Panc1 (cell line): ENCODE results near the gene FGD2. TPM values are rescaled to one million over a fixed set of nuclear protein-coding genes. Genes with fewer than 3 reads are reported as not detected.

ENCODE experiments used
- ATAC-seq: fragments of 200-7000 bp; cut with Tn5 transposase; 2 replicates; pipeline ENCODE4 v1.9.1; 2020; ENCODE audit warnings: mild to moderate bottlenecking, moderate library complexity
- BruUV-seq: library from RNA; stranded (reverse); fragments of 400-500 nt; replicated peaks from 2 replicates; lab custom pipeline; 2021; lab: Mats Ljungman, UMichigan
- CTCF ChIA-PET: fragments of 300-600 bp; sonication (Branson Sonifier 250); formaldehyde crosslinking; loops from one replicate; lab custom pipeline; 2022; ENCODE audit warnings: antibody characterized with exemption; lab: Charles Lee
- POLR2A ChIA-PET: fragments of 300-600 bp; sonication (Branson Sonifier 250); formaldehyde crosslinking; loops from one replicate; lab custom pipeline; 2022; ENCODE audit warnings: antibody characterized with exemption; lab: Charles Lee
- DNase-seq: peaks from one replicate; pipeline ENCODE4 v3.0.0-alpha.2; 2010; ENCODE audit warnings: low read depth, low spot score
- H3K27ac ChIP-seq: 2 replicates; pipeline ENCODE4 v1.5.1; 2011; ENCODE audit warnings: mild to moderate bottlenecking, low read length, inconsistent platforms
- H3K27me3 ChIP-seq: fragments of 200-500 bp; sonication (Bioruptor generic); 2 replicates; pipeline ENCODE4 v1.6.0; 2014; ENCODE audit warnings: low read length, inconsistent platforms; ENCODE audit not compliant: control insufficient read depth, insufficient read depth
- H3K36me3 ChIP-seq: fragments of 200-500 bp; sonication (Bioruptor generic); 2 replicates; pipeline ENCODE4 v1.5.1; 2014; ENCODE audit warnings: inconsistent platforms, mild to moderate bottlenecking, low read length, moderate library complexity; ENCODE audit not compliant: control insufficient read depth, insufficient read depth
- H3K4me1 ChIP-seq: 2 replicates; pipeline ENCODE4 v1.5.1; 2011; ENCODE audit warnings: inconsistent platforms, mild to moderate bottlenecking, low read length, moderate library complexity; ENCODE audit not compliant: control insufficient read depth, insufficient read depth
- H3K4me3 ChIP-seq, 2 experiments: 2 replicates each; pipeline ENCODE4 v1.5.1; 2011 to 2012; ENCODE audit warnings: low read depth in 2 of 2, low read length in 2 of 2, mild to moderate bottlenecking in 2 of 2, inconsistent platforms in 1 of 2, moderate library complexity in 1 of 2
- H3K9me3 ChIP-seq: fragments of 200-500 bp; sonication (Bioruptor generic); 2 replicates; pipeline ENCODE4 v1.5.1; 2014; ENCODE audit warnings: low read depth, mild to moderate bottlenecking, inconsistent platforms, low read length, moderate library complexity; ENCODE audit not compliant: control insufficient read depth, insufficient read depth
- POLR2AphosphoS5 ChIP-seq: IDR thresholded peaks from 2 replicates; pipeline ENCODE4 v1.6.1; 2012; ENCODE audit warnings: mild to moderate bottlenecking, low read depth, low read length, moderate library complexity
- REST ChIP-seq, 2 experiments: IDR thresholded peaks; 2 replicates each; pipeline ENCODE4 v1.6.1; 2011 to 2012; ENCODE audit warnings: low read depth in 2 of 2, control low read depth in 1 of 2, low read length in 1 of 2, mild to moderate bottlenecking in 1 of 2, moderate library complexity in 1 of 2; ENCODE audit not compliant: insufficient read depth in 1 of 2
- SIN3A ChIP-seq: IDR thresholded peaks from 2 replicates; pipeline ENCODE4 v1.6.1; 2012; ENCODE audit warnings: low read depth, mild to moderate bottlenecking, low read length, moderate library complexity, borderline replicate concordance; ENCODE audit not compliant: insufficient read depth
- TCF7L2 ChIP-seq: IDR thresholded peaks from 2 replicates; pipeline ENCODE4 v1.6.1; 2011; ENCODE audit warnings: mild to moderate bottlenecking, low read depth, low read length, inconsistent platforms
- in situ Hi-C: cut with HindIII; loops from 2 replicates; pipeline ENCODE4 v1.10.0; 2016; ENCODE audit warnings: low sequenced_read_pairs, low pct_unique_long_range_greater_than_20kb
- intact Hi-C: fragments of 100-400 bp; cut with micrococcal nuclease; formaldehyde crosslinking; loops from one replicate; pipeline ENCODE4 v1.10.0; 2022; ENCODE audit not compliant: unreplicated experiment
- total RNA-seq: library from RNA; stranded (reverse); gene quantifications from one replicate; pipeline ENCODE4 v1.2.1, GENCODE V29; 2021; ENCODE audit not compliant: unreplicated experiment
- TF ChIP-seq, protein P1 (sequence below): fragments of 450-650 bp; IDR thresholded peaks from 2 replicates; pipeline ENCODE4 v1.5.1; 2017; ENCODE audit warnings: mild to moderate bottlenecking

Gene FGD2
- total RNA-seq, 1 experiment from 2014 or later, result 0.10 TPM

GRCh38 chr6:36976007-36976264 lies 29.5 kb upstream of the FGD2 start:
- no peak for DNase-seq
- Histone ChIP-seq H3K9me3 (no peaks in the 10 kb centered on the region), H3K36me3 (peaks cover 22% of the 10 kb centered on the region), H3K27me3 (no peaks in the 10 kb centered on the region), H3K4me3 (no peak overlapping the region), H3K27ac (no peak overlapping the region), H3K4me1 (peaks cover 5% of the 10 kb centered on the region; the same call in 1 of the 2 replicates)
- ChIA-PET POLR2A (no interaction called here), CTCF (no interaction called here)
- BruUV-seq, result no TSS peak
- no peak for TF ChIP-seq POLR2AphosphoS5
- TF ChIP-seq, protein P1, sequence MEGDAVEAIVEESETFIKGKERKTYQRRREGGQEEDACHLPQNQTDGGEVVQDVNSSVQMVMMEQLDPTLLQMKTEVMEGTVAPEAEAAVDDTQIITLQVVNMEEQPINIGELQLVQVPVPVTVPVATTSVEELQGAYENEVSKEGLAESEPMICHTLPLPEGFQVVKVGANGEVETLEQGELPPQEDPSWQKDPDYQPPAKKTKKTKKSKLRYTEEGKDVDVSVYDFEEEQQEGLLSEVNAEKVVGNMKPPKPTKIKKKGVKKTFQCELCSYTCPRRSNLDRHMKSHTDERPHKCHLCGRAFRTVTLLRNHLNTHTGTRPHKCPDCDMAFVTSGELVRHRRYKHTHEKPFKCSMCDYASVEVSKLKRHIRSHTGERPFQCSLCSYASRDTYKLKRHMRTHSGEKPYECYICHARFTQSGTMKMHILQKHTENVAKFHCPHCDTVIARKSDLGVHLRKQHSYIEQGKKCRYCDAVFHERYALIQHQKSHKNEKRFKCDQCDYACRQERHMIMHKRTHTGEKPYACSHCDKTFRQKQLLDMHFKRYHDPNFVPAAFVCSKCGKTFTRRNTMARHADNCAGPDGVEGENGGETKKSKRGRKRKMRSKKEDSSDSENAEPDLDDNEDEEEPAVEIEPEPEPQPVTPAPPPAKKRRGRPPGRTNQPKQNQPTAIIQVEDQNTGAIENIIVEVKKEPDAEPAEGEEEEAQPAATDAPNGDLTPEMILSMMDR, result no peak
- TF ChIP-seq SIN3A, result no peak
- TF ChIP-seq REST (IDR thresholded peaks at IDR 0.05; ENCODE audit: insufficient read depth in 1 of 2, low read depth in 2 of 2, low read length in 1 of 2), result no peak
- no peak for TF ChIP-seq TCF7L2
- ATAC-seq, result no peak
- intact Hi-C loops (no loop called here), in situ Hi-C loops (no loop called here)

GRCh38 chr6:36976509-36976908 lies 28.9 kb upstream of the FGD2 start:
- in situ Hi-C loops (no loop called here), intact Hi-C loops (no loop called here)
- ATAC-seq, result no peak
- Histone ChIP-seq H3K27ac (no peak overlapping the region), H3K27me3 (no peaks in the 10 kb centered on the region), H3K4me3 (no peak overlapping the region), H3K36me3 (peaks cover 22% of the 10 kb centered on the region), H3K4me1 (peaks cover 5% of the 10 kb centered on the region; the same call in 1 of the 2 replicates), H3K9me3 (no peaks in the 10 kb centered on the region)
- CTCF ChIA-PET, result no interaction called here
- DNase-seq, result no peak
- TF ChIP-seq POLR2AphosphoS5 (no peak), REST (IDR thresholded peaks at IDR 0.05; ENCODE audit: insufficient read depth in 1 of 2, low read depth in 2 of 2, low read length in 1 of 2) (no peak), TCF7L2 (no peak), SIN3A (no peak)
- TF ChIP-seq, protein P1, result no peak
- POLR2A ChIA-PET, result no interaction called here
- BruUV-seq, result no TSS peak
